ENCODE data around the gene MRM2. TPM values are rescaled to one million over a fixed set of nuclear protein-coding genes. Genes with fewer than 3 reads are reported as not detected.

Gene MRM2
- total RNA-seq, 1 experiment from 2014 or later = 48.2 TPM

- no peak for DNase-seq (ENCODE audit: low spot score)
Observed at GRCh38 chr7:2203766-2204300, 38.2 kb downstream of the MRM2 start.

- DNase-seq (ENCODE audit: low spot score) = no peak
Observed at GRCh38 chr7:2202901-2203765, 38.9 kb downstream of the MRM2 start.

GRCh38 chr7:2202361-2202761 is 39.6 kb downstream of the MRM2 start:
- DNase-seq (ENCODE audit: low spot score) = no peak

DNA sequence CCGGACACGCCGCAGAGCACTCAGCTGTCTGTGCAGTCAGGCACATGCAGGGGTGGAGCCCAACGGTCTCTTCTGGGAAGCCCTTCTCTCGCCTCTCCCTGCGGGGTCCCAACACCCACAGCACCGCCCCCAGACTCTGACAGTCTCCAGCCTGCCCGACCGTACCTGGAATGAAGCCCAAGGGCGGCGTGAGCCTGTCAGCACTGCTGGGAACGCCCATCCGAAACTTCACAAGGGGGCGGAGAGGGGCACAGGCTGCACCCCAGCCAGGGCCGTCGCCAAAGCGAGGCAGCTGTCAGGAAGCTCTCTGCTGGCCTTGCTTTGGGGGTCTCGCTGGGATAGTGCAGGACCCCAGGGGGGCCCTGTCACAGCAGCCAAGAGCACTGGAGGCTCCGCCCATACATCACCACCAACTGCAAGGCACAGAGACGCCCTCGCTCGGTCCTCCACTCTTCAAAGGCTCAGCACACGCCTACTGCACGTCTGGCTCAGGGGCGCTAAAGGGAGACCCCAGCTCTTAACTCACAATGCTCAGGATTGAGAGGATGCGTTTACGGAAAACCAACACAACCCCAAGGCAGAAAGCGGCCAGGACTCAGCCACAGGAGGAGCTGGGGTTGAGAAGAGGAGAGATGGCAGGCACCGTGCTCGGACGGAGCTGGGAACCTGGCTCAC is 40.2 kb downstream of the MRM2 start:
- no peak for DNase-seq (ENCODE audit: low spot score)

DNA sequence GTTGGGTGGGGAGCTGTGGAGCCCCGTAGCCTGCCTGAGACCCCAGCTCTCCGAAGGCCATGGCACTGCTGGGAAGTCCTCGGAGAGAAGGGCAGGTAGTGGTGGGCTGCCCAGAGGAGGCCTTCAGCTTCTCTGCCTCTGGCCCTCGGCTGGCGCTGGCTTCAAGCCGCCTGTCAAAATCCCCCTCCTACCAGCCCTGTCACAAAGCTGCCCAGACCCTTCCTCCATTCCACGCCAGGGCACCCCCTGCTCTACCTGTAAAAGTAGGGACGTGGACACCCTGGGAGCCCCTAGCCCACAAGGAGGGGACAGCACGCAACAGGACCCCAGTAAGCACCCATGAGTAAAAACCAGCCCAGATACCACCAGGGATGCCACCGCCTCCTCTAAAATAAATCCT is 40.9 kb downstream of the MRM2 start:
- no peak for DNase-seq (ENCODE audit: low spot score)

DNA sequence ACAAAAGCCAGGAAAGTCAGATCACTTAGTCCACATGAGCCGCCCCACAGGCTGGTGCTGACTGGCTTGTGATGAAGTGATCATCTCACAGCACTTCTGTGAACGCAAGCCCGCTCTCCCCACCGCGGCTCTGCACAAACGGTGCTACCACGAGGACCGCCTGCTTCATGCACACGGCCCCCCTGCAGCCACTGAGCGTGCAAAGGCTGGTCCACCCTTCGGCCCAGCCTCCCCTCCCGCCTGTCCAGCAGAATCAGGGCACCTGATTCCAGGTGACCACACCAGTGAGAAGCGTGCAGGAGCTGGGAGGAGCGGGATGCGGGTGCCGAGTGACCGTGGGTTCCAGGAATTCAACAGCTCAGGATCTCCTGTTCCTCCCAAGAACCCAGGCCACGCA is 41.4 kb downstream of the MRM2 start:
- DNase-seq (ENCODE audit: low spot score) = no peak

GRCh38 chr7:2199956-2200583 is 41.9 kb downstream of the MRM2 start:
- DNase-seq (ENCODE audit: low spot score) = no peak

GRCh38 chr7:2199528-2199927 is 42.5 kb downstream of the MRM2 start:
- no peak for DNase-seq (ENCODE audit: low spot score)

GRCh38 chr7:2198760-2199159 is 43.2 kb downstream of the MRM2 start:
- no peak for DNase-seq (ENCODE audit: low spot score)

DNA sequence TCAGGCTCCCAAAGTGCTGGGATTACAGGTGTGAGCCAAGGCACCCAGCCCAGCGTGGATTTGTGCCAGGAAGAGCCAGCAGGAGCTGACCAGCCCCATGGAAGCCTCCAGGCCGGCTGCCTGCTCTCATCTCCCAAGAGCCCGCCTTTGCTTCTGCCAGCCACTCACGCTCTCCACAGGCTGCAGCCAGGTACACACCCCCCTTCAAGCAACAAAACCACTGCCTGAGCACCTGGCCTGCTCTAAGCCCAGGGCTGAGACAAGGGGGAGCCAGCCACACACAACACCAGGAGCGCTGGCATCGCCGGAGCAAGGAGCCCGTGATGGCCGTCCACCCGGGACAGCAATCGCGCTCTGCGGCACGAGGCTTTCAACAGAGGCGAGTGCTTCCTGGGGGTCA is 43.8 kb downstream of the MRM2 start:
- no peak for DNase-seq (ENCODE audit: low spot score)

- no peak for DNase-seq (ENCODE audit: low spot score)
Observed at GRCh38 chr7:2197436-2198155, 44.4 kb downstream of the MRM2 start.

GRCh38 chr7:2196381-2197378 is 45.3 kb downstream of the MRM2 start:
- DNase-seq (ENCODE audit: low spot score) = no peak

DNA sequence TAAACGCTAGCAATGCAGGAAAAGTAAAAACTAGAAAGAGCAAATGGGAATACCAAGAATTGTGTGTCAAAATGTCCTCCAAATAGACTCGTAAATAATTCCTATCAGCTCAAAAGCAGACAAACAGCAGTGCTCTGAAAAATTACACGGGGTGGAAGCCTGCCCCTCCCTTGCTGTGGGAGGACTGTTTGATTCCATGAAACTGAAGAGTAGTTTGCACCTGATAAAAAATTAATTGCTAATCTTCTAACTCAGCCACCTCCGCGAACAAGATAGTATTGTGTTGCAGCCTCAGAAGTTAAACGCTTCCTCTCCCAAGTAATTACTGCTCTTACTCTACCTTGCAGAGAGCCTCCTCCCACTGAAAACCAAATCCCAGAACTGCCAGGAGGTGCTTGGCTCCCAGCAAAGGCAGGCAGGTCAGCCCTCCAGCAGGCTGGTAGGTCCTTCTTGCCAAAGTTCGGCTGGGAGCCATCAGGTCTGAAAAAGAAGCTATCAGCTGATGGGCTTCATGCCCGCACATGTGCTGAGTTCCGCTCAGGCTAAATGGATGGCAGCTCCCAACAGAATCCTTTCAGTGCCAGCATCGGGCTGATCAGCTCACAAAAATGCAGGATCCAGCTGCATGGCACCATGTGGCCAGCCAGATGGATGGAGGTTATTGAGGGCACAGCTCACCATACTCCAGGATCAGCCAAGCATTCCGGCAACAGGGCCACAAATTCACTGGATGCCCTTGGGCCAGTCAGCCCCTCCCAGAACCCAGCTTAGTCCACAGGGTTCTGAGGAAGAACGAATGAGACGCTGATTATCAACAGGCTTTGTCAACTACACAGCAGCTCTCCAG is 46.4 kb downstream of the MRM2 start:
- DNase-seq (ENCODE audit: low spot score) = no peak

DNA sequence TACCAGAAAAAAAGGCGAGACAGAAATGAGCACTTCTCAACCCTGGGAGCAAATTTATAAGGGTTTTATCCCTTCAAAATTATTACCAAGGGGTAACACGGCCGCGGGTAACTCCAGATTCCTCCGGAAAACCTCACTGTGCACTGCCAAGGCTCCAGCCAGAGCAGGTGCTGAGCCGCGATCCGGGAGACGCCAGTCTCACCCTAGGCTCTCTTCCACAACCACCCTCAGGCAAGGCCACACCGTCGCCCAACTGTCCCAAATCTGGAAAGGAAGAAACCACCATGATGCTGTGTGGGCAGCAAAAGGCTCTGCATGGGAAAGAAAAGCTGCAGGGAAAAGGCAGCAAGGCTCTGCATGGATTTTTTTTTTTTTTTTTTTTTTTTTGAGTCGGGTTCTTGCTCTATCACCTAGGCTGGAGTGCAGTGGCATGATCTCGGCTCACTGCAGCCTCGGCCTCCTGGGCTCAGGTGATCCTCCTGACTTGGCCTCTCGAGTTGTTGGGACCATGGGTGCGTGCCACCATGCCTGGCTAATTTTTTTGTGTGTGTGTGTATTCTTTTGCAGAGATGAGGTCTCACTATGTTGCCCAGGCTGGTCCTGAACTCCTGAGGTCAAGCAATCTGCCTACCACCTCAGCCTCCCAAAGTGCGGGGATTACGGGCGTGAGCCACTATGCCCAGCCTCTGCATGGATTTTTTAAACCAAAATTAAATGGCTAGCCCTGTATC is 48.3 kb downstream of the MRM2 start:
- no peak for DNase-seq (ENCODE audit: low spot score)

GRCh38 chr7:2192831-2193534 is 49.0 kb downstream of the MRM2 start:
- DNase-seq (ENCODE audit: low spot score) = no peak

- DNase-seq (ENCODE audit: low spot score) = no peak
Observed at GRCh38 chr7:2191016-2191415, 51.0 kb downstream of the MRM2 start.

- peak; percentile 17 for DNase-seq (ENCODE audit: low spot score)
Observed at GRCh38 chr7:2190531-2190930, 51.5 kb downstream of the MRM2 start.

DNA sequence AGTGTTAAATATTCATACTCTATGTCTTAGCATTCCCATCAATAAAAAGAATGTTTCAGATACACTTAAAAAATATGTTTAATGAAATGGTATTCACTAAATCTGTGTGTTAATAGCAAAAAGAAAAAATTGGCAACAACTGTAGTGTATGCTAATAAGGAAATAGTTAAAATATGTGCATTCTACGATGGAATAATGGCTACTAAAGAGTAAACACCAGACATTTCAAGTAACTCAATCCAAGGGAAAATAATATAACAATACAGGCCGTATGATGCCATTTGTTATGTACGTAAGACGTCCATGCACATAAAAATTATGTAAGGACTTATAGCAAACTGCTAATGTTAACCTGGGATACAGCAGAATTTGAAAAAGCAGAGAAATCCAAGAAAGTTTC is 55.8 kb downstream of the MRM2 start:
- no peak for DNase-seq (ENCODE audit: low spot score)

Measured in HT-29 (cell line).